ENCODE measurements around the gene RANBP9. TPM values are rescaled to one million over a fixed set of nuclear protein-coding genes. Genes with fewer than 3 reads are reported as not detected.
A peak's percentile ranks its signal among the peaks of the same experiment; 100 is the strongest.

Gene RANBP9
- total RNA-seq, 2 donors from 2014 or later, result 28.4 TPM

DNA sequence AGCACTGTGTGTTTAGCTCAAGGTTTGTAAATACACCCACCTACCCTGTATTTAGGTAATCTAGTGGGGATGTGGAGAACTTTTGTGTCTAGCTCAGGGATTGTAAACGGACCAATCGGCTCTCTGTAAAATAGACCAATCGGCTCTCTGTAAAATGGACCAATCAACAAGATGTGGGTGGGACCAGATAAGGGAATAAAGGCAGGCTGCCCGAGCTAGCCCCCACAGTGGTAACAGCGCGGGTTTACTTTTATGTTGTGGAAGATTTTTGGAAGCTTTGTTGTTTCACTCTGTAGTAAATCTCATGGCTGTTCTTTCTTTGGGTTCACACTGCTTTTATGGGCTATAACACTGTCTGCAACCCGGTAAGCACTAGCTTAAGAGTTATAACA lies 32.1 kb upstream of the RANBP9 start:
- DNase-seq (ENCODE audit: low spot score), result no peak
- no peaks in the 10 kb centered on the region for H3K36me3 ChIP-seq
- TF ChIP-seq, protein P1, sequence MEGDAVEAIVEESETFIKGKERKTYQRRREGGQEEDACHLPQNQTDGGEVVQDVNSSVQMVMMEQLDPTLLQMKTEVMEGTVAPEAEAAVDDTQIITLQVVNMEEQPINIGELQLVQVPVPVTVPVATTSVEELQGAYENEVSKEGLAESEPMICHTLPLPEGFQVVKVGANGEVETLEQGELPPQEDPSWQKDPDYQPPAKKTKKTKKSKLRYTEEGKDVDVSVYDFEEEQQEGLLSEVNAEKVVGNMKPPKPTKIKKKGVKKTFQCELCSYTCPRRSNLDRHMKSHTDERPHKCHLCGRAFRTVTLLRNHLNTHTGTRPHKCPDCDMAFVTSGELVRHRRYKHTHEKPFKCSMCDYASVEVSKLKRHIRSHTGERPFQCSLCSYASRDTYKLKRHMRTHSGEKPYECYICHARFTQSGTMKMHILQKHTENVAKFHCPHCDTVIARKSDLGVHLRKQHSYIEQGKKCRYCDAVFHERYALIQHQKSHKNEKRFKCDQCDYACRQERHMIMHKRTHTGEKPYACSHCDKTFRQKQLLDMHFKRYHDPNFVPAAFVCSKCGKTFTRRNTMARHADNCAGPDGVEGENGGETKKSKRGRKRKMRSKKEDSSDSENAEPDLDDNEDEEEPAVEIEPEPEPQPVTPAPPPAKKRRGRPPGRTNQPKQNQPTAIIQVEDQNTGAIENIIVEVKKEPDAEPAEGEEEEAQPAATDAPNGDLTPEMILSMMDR (IDR thresholded peaks at IDR 0.05), result no peak
- no peak overlapping the region for H3K4me3 ChIP-seq
- H3K27me3 ChIP-seq, result no peaks in the 10 kb centered on the region
- no peaks in the 10 kb centered on the region for H3K4me1 ChIP-seq
- H3K9me3 ChIP-seq, result no peaks in the 10 kb centered on the region
- H3K27ac ChIP-seq, result no peak overlapping the region

DNA sequence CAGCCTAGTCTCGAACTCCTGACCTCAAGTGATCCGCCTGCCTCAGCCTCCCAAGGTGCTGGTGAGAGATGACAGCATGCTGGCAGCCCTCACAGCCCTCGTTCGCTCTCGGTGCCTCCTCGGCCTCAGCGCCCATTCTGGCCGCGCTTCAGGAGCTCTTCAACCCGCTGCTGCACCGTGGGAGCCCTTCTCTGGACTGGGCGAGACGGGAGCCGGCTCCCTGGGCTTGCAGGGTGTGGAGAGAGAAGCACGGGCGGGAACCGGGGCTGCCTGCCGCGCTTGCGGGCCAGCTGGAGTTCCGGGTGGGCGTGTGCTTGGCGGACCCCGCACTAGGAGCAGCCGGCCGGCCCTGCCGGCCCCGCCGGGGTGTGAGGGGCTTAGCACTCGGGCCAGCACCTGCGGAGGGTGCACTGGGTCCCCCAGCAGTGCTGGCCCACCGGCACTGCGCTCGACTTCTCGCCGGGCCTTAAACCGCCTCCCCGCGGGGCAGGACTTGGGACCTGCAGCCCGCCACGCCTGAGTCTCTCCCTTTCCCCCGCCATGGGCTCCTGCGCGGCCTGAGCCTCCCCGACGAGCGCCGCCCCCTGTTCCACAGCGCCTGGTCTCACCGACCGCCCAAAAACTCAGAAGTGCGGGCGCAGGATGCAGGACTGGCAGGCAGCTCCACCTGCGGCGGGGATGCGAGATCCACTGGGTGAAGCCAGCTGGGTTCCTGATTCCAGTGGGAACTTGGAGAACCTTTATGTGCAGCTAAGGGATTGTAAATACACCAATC lies 31.5 kb upstream of the RANBP9 start:
- Histone ChIP-seq H3K27me3 (no peaks in the 10 kb centered on the region), H3K27ac (no peak overlapping the region), H3K4me3 (no peak overlapping the region), H3K9me3 (no peaks in the 10 kb centered on the region), H3K36me3 (no peaks in the 10 kb centered on the region), H3K4me1 (no peaks in the 10 kb centered on the region)
- TF ChIP-seq, protein P1 (IDR thresholded peaks at IDR 0.05), result no peak
- no peak for DNase-seq (ENCODE audit: low spot score)

DNA sequence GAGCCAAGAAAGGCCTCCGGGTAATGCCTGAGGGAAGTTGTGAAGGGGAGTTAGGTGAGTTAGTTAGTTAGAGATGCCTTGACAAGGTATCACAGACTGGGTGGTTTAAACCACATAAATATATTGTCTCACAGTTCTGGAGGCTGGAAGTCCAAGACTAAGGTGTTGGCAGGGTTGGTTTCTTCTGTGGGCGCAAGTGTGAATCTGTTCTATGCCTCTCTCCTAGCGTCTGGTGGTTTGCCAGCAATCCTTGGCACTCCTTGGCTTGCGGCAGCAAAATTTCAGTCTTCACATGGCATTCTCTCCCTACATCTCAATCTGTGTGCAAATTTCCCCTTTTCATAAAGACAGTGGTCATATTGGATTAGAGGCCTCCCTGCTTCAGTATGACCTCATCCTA lies 29.7 kb upstream of the RANBP9 start:
- H3K36me3 ChIP-seq, result no peaks in the 10 kb centered on the region
- no peaks in the 10 kb centered on the region for H3K4me1 ChIP-seq
- no peaks in the 10 kb centered on the region for H3K9me3 ChIP-seq
- H3K27ac ChIP-seq, result no peak overlapping the region
- TF ChIP-seq, protein P1 (IDR thresholded peaks at IDR 0.05), result no peak
- no peaks in the 10 kb centered on the region for H3K27me3 ChIP-seq
- no peak overlapping the region for H3K4me3 ChIP-seq
- no peak for DNase-seq (ENCODE audit: low spot score)

DNA sequence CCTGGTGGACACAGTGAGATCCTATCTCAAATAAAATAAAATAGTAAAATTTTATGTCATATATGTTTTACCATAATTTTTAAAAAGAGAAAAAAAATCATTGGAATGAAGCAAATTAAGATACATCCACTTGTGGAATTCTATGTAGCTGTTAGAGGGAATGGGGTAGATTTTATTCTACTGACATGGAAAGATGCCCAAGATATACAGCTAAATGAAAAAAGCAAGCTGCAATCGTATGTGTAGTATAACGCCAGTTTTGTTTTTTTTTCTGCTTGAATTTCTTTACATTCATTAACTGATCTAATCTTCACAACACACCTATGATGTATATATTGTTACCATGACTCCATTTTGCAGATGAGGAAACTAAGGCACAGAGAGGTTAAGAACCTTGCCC lies 23.4 kb upstream of the RANBP9 start:
- Histone ChIP-seq H3K27me3 (no peaks in the 10 kb centered on the region), H3K4me3 (no peak overlapping the region), H3K4me1 (no peaks in the 10 kb centered on the region), H3K9me3 (no peaks in the 10 kb centered on the region), H3K36me3 (no peaks in the 10 kb centered on the region), H3K27ac (no peak overlapping the region)
- TF ChIP-seq, protein P1 (IDR thresholded peaks at IDR 0.05), result no peak
- DNase-seq (ENCODE audit: low spot score), result no peak

DNA sequence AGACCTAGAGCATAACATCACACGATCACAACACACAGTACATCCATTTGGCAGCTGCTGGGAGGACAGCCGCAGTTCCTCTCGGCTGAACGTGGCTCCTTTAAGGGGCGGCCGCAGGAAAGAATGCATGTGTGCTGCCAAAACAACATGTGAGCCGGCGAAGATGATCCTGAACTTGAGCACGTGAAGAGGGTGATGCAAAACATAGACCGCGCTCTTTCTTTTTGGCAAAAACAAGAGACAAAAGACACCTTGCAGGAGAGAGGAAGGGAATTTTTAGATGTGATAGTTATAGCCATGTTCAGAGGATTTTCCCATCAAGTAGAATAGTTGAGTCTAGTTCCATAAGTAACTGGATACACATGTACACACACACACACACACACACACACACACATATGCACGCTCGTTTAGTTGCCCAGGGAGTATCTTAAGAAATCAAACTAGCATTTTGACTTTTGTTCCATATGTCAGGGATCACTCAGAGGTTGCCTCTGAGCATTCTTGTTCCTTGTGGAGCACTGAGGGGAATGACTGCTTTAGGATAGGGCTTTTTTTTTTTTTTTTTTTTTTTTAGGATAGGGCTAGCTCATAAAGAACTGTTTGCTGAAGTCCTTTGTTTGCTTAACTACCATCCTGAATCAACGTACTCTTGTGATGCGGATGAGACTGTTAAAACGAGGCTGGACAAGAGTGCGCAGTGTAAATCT lies 21.7 kb upstream of the RANBP9 start:
- H3K4me3 ChIP-seq, result peak overlapping the region; percentile 14 to 25
- H3K27ac ChIP-seq, result peak overlapping the region in 1 of 2 donors; percentile 56
- no peaks in the 10 kb centered on the region for H3K36me3 ChIP-seq
- no peaks in the 10 kb centered on the region for H3K9me3 ChIP-seq
- no peaks in the 10 kb centered on the region for H3K27me3 ChIP-seq
- DNase-seq (ENCODE audit: low spot score), result peak; percentile 77
- H3K4me1 ChIP-seq, result no peaks in the 10 kb centered on the region
- TF ChIP-seq, protein P1 (IDR thresholded peaks at IDR 0.05), result no peak
